ENCODE results near the gene EFHC2. TPM values are rescaled to one million over a fixed set of nuclear protein-coding genes. Genes with fewer than 3 reads are reported as not detected.

Gene EFHC2
- total RNA-seq, 2 experiments from 2014 or later = 0.25 to 0.34 TPM

GRCh38 chrX:44314259-44314734 lies 29.2 kb downstream of the EFHC2 start:
- Mint-ChIP-seq H3K27ac (peak overlapping the region; percentile 23), H3K4me1 (peaks cover 15% of the 10 kb centered on the region), H3K9me3 (peaks cover 2% of the 10 kb centered on the region), H3K4me3 (no peak overlapping the region), H3K36me3 (no peaks in the 10 kb centered on the region), H3K27me3 (no peaks in the 10 kb centered on the region)
- DNase-seq = no peak

GRCh38 chrX:44312421-44312820 lies 31.1 kb downstream of the EFHC2 start:
- no peaks in the 10 kb centered on the region for H3K27me3 Mint-ChIP-seq
- no peak overlapping the region for H3K4me3 Mint-ChIP-seq
- no peaks in the 10 kb centered on the region for H3K36me3 Mint-ChIP-seq
- no peak overlapping the region for H3K27ac Mint-ChIP-seq
- peaks cover 2% of the 10 kb centered on the region for H3K9me3 Mint-ChIP-seq
- DNase-seq = no peak
- peaks cover 15% of the 10 kb centered on the region for H3K4me1 Mint-ChIP-seq

GRCh38 chrX:44310227-44310626 lies 33.2 kb downstream of the EFHC2 start:
- H3K27me3 Mint-ChIP-seq = no peaks in the 10 kb centered on the region
- no peaks in the 10 kb centered on the region for H3K9me3 Mint-ChIP-seq
- H3K4me3 Mint-ChIP-seq = no peak overlapping the region
- H3K27ac Mint-ChIP-seq = no peak overlapping the region
- peaks cover 12% of the 10 kb centered on the region for H3K4me1 Mint-ChIP-seq
- no peaks in the 10 kb centered on the region for H3K36me3 Mint-ChIP-seq
- no peak for DNase-seq

GRCh38 chrX:44308869-44309268 lies 34.6 kb downstream of the EFHC2 start:
- H3K27me3 Mint-ChIP-seq = no peaks in the 10 kb centered on the region
- H3K36me3 Mint-ChIP-seq = no peaks in the 10 kb centered on the region
- no peaks in the 10 kb centered on the region for H3K9me3 Mint-ChIP-seq
- no peak overlapping the region for H3K4me3 Mint-ChIP-seq
- H3K4me1 Mint-ChIP-seq = peaks cover 3% of the 10 kb centered on the region
- H3K27ac Mint-ChIP-seq = no peak overlapping the region
- no peak for DNase-seq

- H3K27me3 Mint-ChIP-seq = no peaks in the 10 kb centered on the region
- peaks cover 3% of the 10 kb centered on the region for H3K4me1 Mint-ChIP-seq
- H3K27ac Mint-ChIP-seq = no peak overlapping the region
- no peaks in the 10 kb centered on the region for H3K9me3 Mint-ChIP-seq
- H3K4me3 Mint-ChIP-seq = no peak overlapping the region
- no peaks in the 10 kb centered on the region for H3K36me3 Mint-ChIP-seq
- DNase-seq = no peak
Measured at GRCh38 chrX:44306356-44306755, 37.1 kb downstream of the EFHC2 start.

- no peaks in the 10 kb centered on the region for H3K36me3 Mint-ChIP-seq
- no peak overlapping the region for H3K27ac Mint-ChIP-seq
- no peak for DNase-seq
- no peaks in the 10 kb centered on the region for H3K27me3 Mint-ChIP-seq
- no peak overlapping the region for H3K4me3 Mint-ChIP-seq
- H3K9me3 Mint-ChIP-seq = no peaks in the 10 kb centered on the region
- peaks cover 3% of the 10 kb centered on the region for H3K4me1 Mint-ChIP-seq
Measured at GRCh38 chrX:44305921-44306320, 37.6 kb downstream of the EFHC2 start.

- Mint-ChIP-seq H3K36me3 (no peaks in the 10 kb centered on the region), H3K4me1 (peaks cover 3% of the 10 kb centered on the region), H3K27me3 (no peaks in the 10 kb centered on the region), H3K27ac (no peak overlapping the region), H3K4me3 (no peak overlapping the region), H3K9me3 (no peaks in the 10 kb centered on the region)
- no peak for DNase-seq
Measured at GRCh38 chrX:44303119-44303518, 40.4 kb downstream of the EFHC2 start.

GRCh38 chrX:44299177-44299576 lies 44.3 kb downstream of the EFHC2 start:
- DNase-seq = no peak
- Mint-ChIP-seq H3K27ac (no peak overlapping the region), H3K4me1 (peaks cover 3% of the 10 kb centered on the region), H3K9me3 (no peaks in the 10 kb centered on the region), H3K4me3 (no peak overlapping the region), H3K27me3 (no peaks in the 10 kb centered on the region), H3K36me3 (peaks cover 1% of the 10 kb centered on the region)

GRCh38 chrX:44291468-44292092 lies 51.9 kb downstream of the EFHC2 start:
- H3K27ac Mint-ChIP-seq = no peak overlapping the region
- H3K36me3 Mint-ChIP-seq = no peaks in the 10 kb centered on the region
- H3K27me3 Mint-ChIP-seq = no peaks in the 10 kb centered on the region
- H3K9me3 Mint-ChIP-seq = no peaks in the 10 kb centered on the region
- DNase-seq = no peak
- H3K4me1 Mint-ChIP-seq = no peaks in the 10 kb centered on the region
- no peak overlapping the region for H3K4me3 Mint-ChIP-seq

GRCh38 chrX:44290718-44291117 lies 52.8 kb downstream of the EFHC2 start:
- no peak overlapping the region for H3K27ac Mint-ChIP-seq
- H3K36me3 Mint-ChIP-seq = no peaks in the 10 kb centered on the region
- H3K4me1 Mint-ChIP-seq = no peaks in the 10 kb centered on the region
- no peak for DNase-seq
- H3K4me3 Mint-ChIP-seq = no peak overlapping the region
- no peaks in the 10 kb centered on the region for H3K27me3 Mint-ChIP-seq
- no peaks in the 10 kb centered on the region for H3K9me3 Mint-ChIP-seq

- Mint-ChIP-seq H3K4me3 (no peak overlapping the region), H3K27ac (no peak overlapping the region), H3K27me3 (no peaks in the 10 kb centered on the region), H3K36me3 (no peaks in the 10 kb centered on the region), H3K4me1 (no peaks in the 10 kb centered on the region), H3K9me3 (no peaks in the 10 kb centered on the region)
- DNase-seq = no peak
Measured at GRCh38 chrX:44282753-44283152, 60.7 kb downstream of the EFHC2 start.

- Mint-ChIP-seq H3K27ac (no peak overlapping the region), H3K9me3 (no peaks in the 10 kb centered on the region), H3K4me3 (no peak overlapping the region), H3K27me3 (no peaks in the 10 kb centered on the region), H3K36me3 (no peaks in the 10 kb centered on the region), H3K4me1 (peaks cover 1% of the 10 kb centered on the region)
- no peak for DNase-seq
Measured at GRCh38 chrX:44280116-44280515, 63.4 kb downstream of the EFHC2 start.

GRCh38 chrX:44274096-44274495 lies 69.4 kb downstream of the EFHC2 start:
- DNase-seq = no peak
- H3K4me1 Mint-ChIP-seq = peaks cover 4% of the 10 kb centered on the region
- H3K9me3 Mint-ChIP-seq = no peaks in the 10 kb centered on the region
- no peaks in the 10 kb centered on the region for H3K36me3 Mint-ChIP-seq
- H3K4me3 Mint-ChIP-seq = no peak overlapping the region
- H3K27me3 Mint-ChIP-seq = no peaks in the 10 kb centered on the region
- H3K27ac Mint-ChIP-seq = no peak overlapping the region

GRCh38 chrX:44267861-44268260 lies 75.6 kb downstream of the EFHC2 start:
- no peaks in the 10 kb centered on the region for H3K36me3 Mint-ChIP-seq
- H3K27me3 Mint-ChIP-seq = no peaks in the 10 kb centered on the region
- peaks cover 18% of the 10 kb centered on the region for H3K4me1 Mint-ChIP-seq
- H3K27ac Mint-ChIP-seq = no peak overlapping the region
- no peak overlapping the region for H3K4me3 Mint-ChIP-seq
- DNase-seq = no peak
- H3K9me3 Mint-ChIP-seq = no peaks in the 10 kb centered on the region

GRCh38 chrX:44267116-44267515 lies 76.4 kb downstream of the EFHC2 start:
- Mint-ChIP-seq H3K27me3 (no peaks in the 10 kb centered on the region), H3K27ac (no peak overlapping the region), H3K36me3 (no peaks in the 10 kb centered on the region), H3K9me3 (no peaks in the 10 kb centered on the region), H3K4me3 (no peak overlapping the region), H3K4me1 (peaks cover 16% of the 10 kb centered on the region)
- DNase-seq = no peak

GRCh38 chrX:44265559-44265958 lies 77.9 kb downstream of the EFHC2 start:
- H3K27me3 Mint-ChIP-seq = no peaks in the 10 kb centered on the region
- peaks cover 20% of the 10 kb centered on the region for H3K4me1 Mint-ChIP-seq
- no peak overlapping the region for H3K27ac Mint-ChIP-seq
- no peaks in the 10 kb centered on the region for H3K36me3 Mint-ChIP-seq
- DNase-seq = no peak
- H3K4me3 Mint-ChIP-seq = no peak overlapping the region
- no peaks in the 10 kb centered on the region for H3K9me3 Mint-ChIP-seq
